NT2/D1 (cell line): ENCODE measurements around the gene CTDSPL2.
"Not testable (repeated sequence)": the region's sequence is repeated elsewhere in the genome, so short reads cannot be mapped to it uniquely, and the experiment has no call there.

ENCODE experiments used
- DNase-seq: peaks from one replicate; pipeline ENCODE4 v3.0.0-alpha.2; 2011; ENCODE audit warnings: low read depth, low spot score
- H3K27me3 ChIP-seq: 2 replicates; pipeline ENCODE4 v1.6.0; 2011; ENCODE audit warnings: mild to moderate bottlenecking; ENCODE audit not compliant: insufficient read length, insufficient read depth
- H3K36me3 ChIP-seq: 2 replicates; pipeline ENCODE4 v1.6.1; 2011; ENCODE audit warnings: mild to moderate bottlenecking, low read length, mixed read lengths; ENCODE audit not compliant: insufficient read depth, insufficient read length
- H3K4me1 ChIP-seq: 2 replicates; pipeline ENCODE4 v1.5.1; 2011; ENCODE audit not compliant: insufficient read depth, insufficient read length
- H3K4me3 ChIP-seq: 2 replicates; pipeline ENCODE4 v1.5.1; 2011; ENCODE audit warnings: low read depth; ENCODE audit not compliant: insufficient read length
- H3K9ac ChIP-seq: 2 replicates; pipeline ENCODE4 v1.6.0; 2011; ENCODE audit warnings: low read depth; ENCODE audit not compliant: insufficient read length
- H3K9me3 ChIP-seq: 2 replicates; pipeline ENCODE4 v1.5.1; 2011; ENCODE audit warnings: mild to moderate bottlenecking, low read length; ENCODE audit not compliant: insufficient read depth
- SUZ12 ChIP-seq: IDR thresholded peaks from 2 replicates; pipeline ENCODE4 v1.6.1; 2011; ENCODE audit not compliant: insufficient read length, insufficient read depth; ENCODE audit errors: extremely low read depth
- YY1 ChIP-seq: IDR thresholded peaks from 2 replicates; pipeline ENCODE4 v1.6.1; 2011; ENCODE audit not compliant: insufficient read length, insufficient read depth
- ZNF274 ChIP-seq: IDR thresholded peaks from 2 replicates; pipeline ENCODE4 v1.6.1; 2011; ENCODE audit warnings: mild to moderate bottlenecking, low read depth, low read length

Gene CTDSPL2

DNA sequence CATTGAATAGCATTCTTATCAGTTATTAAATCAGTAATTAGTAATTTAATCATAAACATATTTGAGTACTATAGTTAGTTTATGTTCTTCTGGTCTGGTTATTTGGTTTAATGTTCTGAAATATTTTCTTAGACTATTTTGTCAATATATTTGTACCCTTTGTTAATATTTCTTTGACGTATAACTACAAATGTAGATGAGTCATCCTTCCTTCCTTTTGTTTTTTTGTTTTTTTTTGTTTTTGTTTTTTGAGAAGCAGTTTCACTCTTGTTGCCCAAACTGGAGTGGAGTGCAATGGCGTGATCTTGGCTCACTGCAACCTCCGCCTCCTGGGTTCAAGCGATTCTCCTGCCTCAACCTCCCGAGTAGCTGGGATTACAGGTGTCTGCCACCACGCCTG lies 92.1 kb downstream of the CTDSPL2 start:
- Histone ChIP-seq H3K27me3 (no peaks in the 10 kb centered on the region), H3K4me1 (no peaks in the 10 kb centered on the region), H3K9ac (no peak overlapping the region), H3K9me3 (no peaks in the 10 kb centered on the region), H3K36me3 (peaks cover 42% of the 10 kb centered on the region), H3K4me3 (no peak overlapping the region)
- TF ChIP-seq YY1 (no peak), ZNF274 (no peak), SUZ12 (no peak)
- DNase-seq: no peak

DNA sequence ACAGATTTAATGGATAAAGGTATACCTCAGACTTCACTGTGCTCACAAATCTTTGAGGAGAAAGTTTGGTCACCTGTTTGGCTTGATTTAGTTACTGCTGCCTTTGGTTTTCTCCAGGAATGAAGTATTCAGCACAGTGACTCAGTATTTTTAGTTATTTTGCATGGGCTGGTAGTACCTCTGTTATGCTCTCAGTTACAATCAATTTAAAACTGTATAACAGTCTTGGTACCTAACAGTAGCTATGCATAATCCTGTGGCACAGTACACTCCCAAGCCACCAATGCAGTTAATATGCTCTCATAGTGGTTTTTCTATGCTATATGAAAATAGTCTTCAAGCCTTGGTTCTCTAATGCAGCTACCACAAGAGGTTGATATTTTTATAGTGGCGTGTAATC lies 97.6 kb downstream of the CTDSPL2 start:
- Histone ChIP-seq H3K27me3 (no peaks in the 10 kb centered on the region), H3K4me3 (no peak overlapping the region), H3K36me3 (peaks cover 43% of the 10 kb centered on the region), H3K4me1 (no peaks in the 10 kb centered on the region), H3K9me3 (no peaks in the 10 kb centered on the region), H3K9ac (no peak overlapping the region)
- no peak for DNase-seq
- TF ChIP-seq SUZ12: no peak
- no peak for TF ChIP-seq YY1
- no peak for TF ChIP-seq ZNF274

GRCh38 chr15:44527241-44527640 lies 99.8 kb downstream of the CTDSPL2 start:
- no peak overlapping the region for H3K9ac ChIP-seq
- H3K9me3 ChIP-seq: no peaks in the 10 kb centered on the region
- peaks cover 34% of the 10 kb centered on the region for H3K36me3 ChIP-seq
- H3K27me3 ChIP-seq: no peaks in the 10 kb centered on the region
- no peak overlapping the region for H3K4me3 ChIP-seq
- H3K4me1 ChIP-seq: no peaks in the 10 kb centered on the region
- TF ChIP-seq SUZ12: no peak
- no peak for TF ChIP-seq ZNF274
- no peak for DNase-seq

GRCh38 chr15:44529864-44530604 lies 102.6 kb downstream of the CTDSPL2 start:
- no peak for DNase-seq
- no peaks in the 10 kb centered on the region for H3K9me3 ChIP-seq
- H3K9ac ChIP-seq: no peak overlapping the region
- H3K4me3 ChIP-seq: no peak overlapping the region
- H3K36me3 ChIP-seq: peaks cover 19% of the 10 kb centered on the region
- TF ChIP-seq ZNF274: no peak
- TF ChIP-seq YY1: no peak
- no peak for TF ChIP-seq SUZ12
- H3K27me3 ChIP-seq: no peaks in the 10 kb centered on the region
- no peaks in the 10 kb centered on the region for H3K4me1 ChIP-seq

GRCh38 chr15:44530653-44531052 lies 103.2 kb downstream of the CTDSPL2 start:
- H3K27me3 ChIP-seq: no peaks in the 10 kb centered on the region
- H3K36me3 ChIP-seq: peaks cover 15% of the 10 kb centered on the region
- H3K9ac ChIP-seq: no peak overlapping the region
- TF ChIP-seq SUZ12 (no peak), ZNF274 (no peak), YY1 (no peak)
- DNase-seq: no peak
- no peaks in the 10 kb centered on the region for H3K4me1 ChIP-seq
- no peak overlapping the region for H3K4me3 ChIP-seq
- H3K9me3 ChIP-seq: no peaks in the 10 kb centered on the region

GRCh38 chr15:44532275-44532674 lies 104.8 kb downstream of the CTDSPL2 start:
- not testable (repeated sequence) for H3K9ac ChIP-seq, DNase-seq, H3K4me1 ChIP-seq, H3K9me3 ChIP-seq, H3K27me3 ChIP-seq, H3K4me3 ChIP-seq
- H3K36me3 ChIP-seq: peaks cover 13% of the 10 kb centered on the region

GRCh38 chr15:44532689-44533088 lies 105.3 kb downstream of the CTDSPL2 start:
- H3K36me3 ChIP-seq: peaks cover 14% of the 10 kb centered on the region
- no peak for TF ChIP-seq YY1
- no peak for TF ChIP-seq SUZ12
- no peak for TF ChIP-seq ZNF274
- DNase-seq: no peak
- H3K27me3 ChIP-seq: no peaks in the 10 kb centered on the region
- no peaks in the 10 kb centered on the region for H3K4me1 ChIP-seq
- no peak overlapping the region for H3K9ac ChIP-seq
- H3K9me3 ChIP-seq: no peaks in the 10 kb centered on the region
- no peak overlapping the region for H3K4me3 ChIP-seq

- Histone ChIP-seq H3K36me3 (peaks cover 12% of the 10 kb centered on the region), H3K9me3 (no peaks in the 10 kb centered on the region), H3K4me1 (no peaks in the 10 kb centered on the region), H3K9ac (no peak overlapping the region), H3K27me3 (no peaks in the 10 kb centered on the region), H3K4me3 (peak overlapping the region; percentile 9)
- TF ChIP-seq YY1: no peak
- TF ChIP-seq SUZ12: no peak
- TF ChIP-seq ZNF274: no peak
- DNase-seq: no peak
These were observed 107.7 kb downstream of the CTDSPL2 start for GRCh38 chr15:44535092-44535491.
